ENCODE results near the gene OAS1.

GRCh38 chr12:112929715-112930114 lies 23.0 kb downstream of the OAS1 start:
- TF ChIP-seq, protein P1, sequence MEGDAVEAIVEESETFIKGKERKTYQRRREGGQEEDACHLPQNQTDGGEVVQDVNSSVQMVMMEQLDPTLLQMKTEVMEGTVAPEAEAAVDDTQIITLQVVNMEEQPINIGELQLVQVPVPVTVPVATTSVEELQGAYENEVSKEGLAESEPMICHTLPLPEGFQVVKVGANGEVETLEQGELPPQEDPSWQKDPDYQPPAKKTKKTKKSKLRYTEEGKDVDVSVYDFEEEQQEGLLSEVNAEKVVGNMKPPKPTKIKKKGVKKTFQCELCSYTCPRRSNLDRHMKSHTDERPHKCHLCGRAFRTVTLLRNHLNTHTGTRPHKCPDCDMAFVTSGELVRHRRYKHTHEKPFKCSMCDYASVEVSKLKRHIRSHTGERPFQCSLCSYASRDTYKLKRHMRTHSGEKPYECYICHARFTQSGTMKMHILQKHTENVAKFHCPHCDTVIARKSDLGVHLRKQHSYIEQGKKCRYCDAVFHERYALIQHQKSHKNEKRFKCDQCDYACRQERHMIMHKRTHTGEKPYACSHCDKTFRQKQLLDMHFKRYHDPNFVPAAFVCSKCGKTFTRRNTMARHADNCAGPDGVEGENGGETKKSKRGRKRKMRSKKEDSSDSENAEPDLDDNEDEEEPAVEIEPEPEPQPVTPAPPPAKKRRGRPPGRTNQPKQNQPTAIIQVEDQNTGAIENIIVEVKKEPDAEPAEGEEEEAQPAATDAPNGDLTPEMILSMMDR (IDR thresholded peaks at IDR 0.05; ENCODE audit: low read depth, low read length), result no peak
- no peak for TF ChIP-seq EZH2phosphoT487 (IDR thresholded peaks at IDR 0.05; ENCODE audit: low read depth)

All from OCI-LY3 (cell line).